Measurements from ENCODE around the gene PSMB5.

PSMB5 gene

GRCh38 chr14:23067847-23068788 lies 33.4 kb upstream of the PSMB5 start:
- no peak for DNase-seq (ENCODE audit: low read depth)
- TF ChIP-seq CTCF (conservative IDR thresholded peaks at IDR 0.05; ENCODE audit: low read depth, low read length), result no peak
- peak overlapping the region; percentile 16 for H3K4me3 ChIP-seq (ENCODE audit: low read length)

GRCh38 chr14:23066855-23067744 lies 32.4 kb upstream of the PSMB5 start:
- no peak for DNase-seq (ENCODE audit: low read depth)
- H3K4me3 ChIP-seq (ENCODE audit: low read length), result no peak overlapping the region
- no peak for TF ChIP-seq CTCF (conservative IDR thresholded peaks at IDR 0.05; ENCODE audit: low read depth, low read length)

GRCh38 chr14:23066368-23066767 lies 31.7 kb upstream of the PSMB5 start:
- no peak overlapping the region for H3K4me3 ChIP-seq (ENCODE audit: low read length)
- no peak for TF ChIP-seq CTCF (conservative IDR thresholded peaks at IDR 0.05; ENCODE audit: low read depth, low read length)
- no peak for DNase-seq (ENCODE audit: low read depth)

GRCh38 chr14:23063601-23064000 lies 28.9 kb upstream of the PSMB5 start:
- H3K4me3 ChIP-seq (ENCODE audit: low read length), result no peak overlapping the region
- TF ChIP-seq CTCF (conservative IDR thresholded peaks at IDR 0.05; ENCODE audit: low read depth, low read length), result no peak
- DNase-seq (ENCODE audit: low read depth), result no peak

GRCh38 chr14:23062002-23062401 lies 27.3 kb upstream of the PSMB5 start:
- TF ChIP-seq CTCF (conservative IDR thresholded peaks at IDR 0.05; ENCODE audit: low read depth, low read length), result no peak
- DNase-seq (ENCODE audit: low read depth), result peak; percentile 83
- H3K4me3 ChIP-seq (ENCODE audit: low read length), result no peak overlapping the region

- DNase-seq (ENCODE audit: low read depth), result no peak
- TF ChIP-seq CTCF (conservative IDR thresholded peaks at IDR 0.05; ENCODE audit: low read depth, low read length), result no peak
- H3K4me3 ChIP-seq (ENCODE audit: low read length), result no peak overlapping the region
Observed at GRCh38 chr14:23060536-23061260, 26.0 kb upstream of the PSMB5 start.
